Measurements from ENCODE around the gene OOEP. TPM values are rescaled to one million over a fixed set of nuclear protein-coding genes. Genes with fewer than 3 reads are reported as not detected.

The OOEP gene
- under 1 TPM in 1 of 2 donors, not detected in 1; 0.98 TPM for total RNA-seq
- under 1 TPM; 0.16 to 0.37 TPM for polyA plus RNA-seq
- long read RNA-seq, donor 1 = 0 reads
- long read RNA-seq, donor 2 = 0 reads
- long read RNA-seq, donor 3 = 0 reads
- long read RNA-seq, donor 4 = 0 reads
- long read RNA-seq, donor 5 = 0 reads

DNA sequence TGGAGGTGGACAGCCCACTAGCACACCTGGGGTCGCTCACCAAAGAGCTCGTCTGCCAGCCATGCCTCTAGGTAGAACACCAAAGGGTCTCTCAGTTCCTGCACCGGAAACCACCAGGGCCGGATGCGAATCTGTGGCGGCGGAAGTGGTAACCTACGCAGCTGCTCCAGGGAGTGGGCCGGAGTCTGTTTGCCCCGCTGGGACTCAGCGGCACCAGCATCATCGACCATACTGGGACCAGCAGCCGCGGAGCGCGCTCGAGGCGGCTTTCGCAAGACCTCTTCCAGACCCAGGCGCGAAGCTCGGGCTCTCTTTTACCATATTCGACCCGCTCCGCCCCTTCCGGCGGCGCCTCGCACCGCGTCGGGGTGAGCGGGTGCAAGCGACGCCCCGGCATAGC, at the start of gene OOEP:
OOEP (minus strand) TSS at position 335 of the 400 bp plus-strand sequence; CDS start at position 230, 105 bp downstream.
- DNase-seq (no peak), ATAC-seq (ENCODE audit: insufficient read depth, low FRiP score) (no peak)
- 97 to 99% methylated on average over 36 of the region's 36 CpGs for WGBS, 2 donors
- Histone ChIP-seq H3K27ac (ENCODE audit: low read depth in 1 of 2, low read length in 1 of 2) (no peak within 1 kb of the TSS), H3K4me3 (no peak within 1 kb of the TSS), H3K27me3 (ENCODE audit: control insufficient read depth in 3 of 3, insufficient read depth in 3 of 3, low read length in 2 of 3) (no peaks in the 10 kb centered on the region), H3K36me3 (ENCODE audit: control insufficient read depth in 4 of 4, insufficient read depth in 4 of 4, low read length in 4 of 4) (no peaks in the 10 kb centered on the region), H3K9me3 (ENCODE audit: control insufficient read depth in 4 of 4, insufficient read depth in 3 of 4, low read length in 3 of 4) (peaks cover 0 to 21% (median 5%) of the 10 kb centered on the region in 4 donors), H3K9ac (ENCODE audit: insufficient read depth in 1 of 2, low read length in 2 of 2) (no peak within 1 kb of the TSS), H3K4me1 (ENCODE audit: control insufficient read depth in 5 of 5, insufficient read depth in 5 of 5, low read length in 5 of 5) (no peaks in the 10 kb centered on the region)
- TF ChIP-seq, protein P1, sequence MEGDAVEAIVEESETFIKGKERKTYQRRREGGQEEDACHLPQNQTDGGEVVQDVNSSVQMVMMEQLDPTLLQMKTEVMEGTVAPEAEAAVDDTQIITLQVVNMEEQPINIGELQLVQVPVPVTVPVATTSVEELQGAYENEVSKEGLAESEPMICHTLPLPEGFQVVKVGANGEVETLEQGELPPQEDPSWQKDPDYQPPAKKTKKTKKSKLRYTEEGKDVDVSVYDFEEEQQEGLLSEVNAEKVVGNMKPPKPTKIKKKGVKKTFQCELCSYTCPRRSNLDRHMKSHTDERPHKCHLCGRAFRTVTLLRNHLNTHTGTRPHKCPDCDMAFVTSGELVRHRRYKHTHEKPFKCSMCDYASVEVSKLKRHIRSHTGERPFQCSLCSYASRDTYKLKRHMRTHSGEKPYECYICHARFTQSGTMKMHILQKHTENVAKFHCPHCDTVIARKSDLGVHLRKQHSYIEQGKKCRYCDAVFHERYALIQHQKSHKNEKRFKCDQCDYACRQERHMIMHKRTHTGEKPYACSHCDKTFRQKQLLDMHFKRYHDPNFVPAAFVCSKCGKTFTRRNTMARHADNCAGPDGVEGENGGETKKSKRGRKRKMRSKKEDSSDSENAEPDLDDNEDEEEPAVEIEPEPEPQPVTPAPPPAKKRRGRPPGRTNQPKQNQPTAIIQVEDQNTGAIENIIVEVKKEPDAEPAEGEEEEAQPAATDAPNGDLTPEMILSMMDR (IDR thresholded peaks at IDR 0.05; ENCODE audit: control extremely low read depth, extremely low read depth) = no peak

DNA sequence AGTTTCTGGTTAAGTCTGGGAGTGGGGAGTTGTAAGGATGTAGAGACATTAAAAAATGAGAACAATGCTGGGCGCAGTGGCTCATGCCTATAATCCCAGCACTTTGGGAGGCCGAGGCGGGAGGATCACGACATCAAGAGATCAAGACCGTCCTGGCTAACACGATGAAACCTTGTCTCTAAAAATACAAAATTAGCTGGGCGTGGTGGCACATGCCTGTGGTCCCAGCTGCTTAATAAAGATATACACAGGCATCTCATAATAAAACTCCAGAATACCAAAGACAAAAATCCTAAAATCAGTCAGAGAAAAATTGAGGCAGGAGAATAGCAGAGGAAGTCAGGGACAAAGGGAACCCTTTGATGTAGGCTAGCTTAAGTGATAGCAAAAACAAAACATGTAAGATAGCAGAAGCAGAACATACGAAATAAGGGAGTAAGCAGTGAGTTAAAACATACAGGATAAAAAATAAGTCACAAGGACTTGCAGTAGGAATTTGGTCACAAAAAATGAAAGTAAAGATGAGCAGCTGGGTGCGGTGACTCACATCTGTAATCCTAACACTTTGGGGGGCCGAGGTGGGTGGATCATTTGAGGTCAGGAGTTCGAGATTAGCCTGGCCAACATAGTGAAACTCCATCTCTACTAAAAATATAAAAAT, 48.5 kb upstream of the OOEP start:
- WGBS, 2 donors = 88 to 96% methylated on average over 11 of the region's 11 CpGs
- ATAC-seq (ENCODE audit: insufficient read depth, low FRiP score) (no peak), DNase-seq (no peak)
- Histone ChIP-seq H3K4me3 (no peak overlapping the region), H3K9ac (ENCODE audit: insufficient read depth in 1 of 2, low read length in 2 of 2) (no peak overlapping the region), H3K27ac (ENCODE audit: low read depth in 1 of 2, low read length in 1 of 2) (no peak overlapping the region), H3K4me1 (ENCODE audit: control insufficient read depth in 5 of 5, insufficient read depth in 5 of 5, low read length in 5 of 5) (no peaks in the 10 kb centered on the region), H3K27me3 (ENCODE audit: control insufficient read depth in 3 of 3, insufficient read depth in 3 of 3, low read length in 2 of 3) (no peaks in the 10 kb centered on the region), H3K36me3 (ENCODE audit: control insufficient read depth in 4 of 4, insufficient read depth in 4 of 4, low read length in 4 of 4) (peaks cover 0 to 9% (median 4%) of the 10 kb centered on the region in 4 donors), H3K9me3 (ENCODE audit: control insufficient read depth in 4 of 4, insufficient read depth in 3 of 4, low read length in 3 of 4) (no peaks in the 10 kb centered on the region)
- TF ChIP-seq, protein P1 (IDR thresholded peaks at IDR 0.05; ENCODE audit: control extremely low read depth, extremely low read depth) = no peak

DNA sequence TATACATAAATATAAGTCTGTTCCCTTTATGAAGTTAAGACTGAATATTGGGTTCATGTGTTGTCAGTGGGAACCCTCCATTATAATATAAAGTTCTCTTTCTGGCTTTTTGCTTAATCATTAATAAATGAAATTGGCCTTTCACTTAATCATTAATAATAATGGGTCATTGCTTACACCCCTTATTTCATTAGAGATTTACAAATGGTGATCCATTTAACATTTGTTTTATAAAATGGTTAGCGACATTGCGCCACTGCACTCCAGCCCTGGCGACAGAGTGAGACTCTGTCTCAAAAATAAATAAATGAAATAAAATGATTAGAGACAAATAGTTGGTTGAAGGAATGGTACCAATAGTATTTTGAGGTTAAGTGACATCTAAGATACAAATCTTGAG, 43.4 kb upstream of the OOEP start:
- Histone ChIP-seq H3K4me1 (ENCODE audit: control insufficient read depth in 5 of 5, insufficient read depth in 5 of 5, low read length in 5 of 5) (no peaks in the 10 kb centered on the region), H3K27ac (ENCODE audit: low read depth in 1 of 2, low read length in 1 of 2) (no peak overlapping the region), H3K9me3 (ENCODE audit: control insufficient read depth in 4 of 4, insufficient read depth in 3 of 4, low read length in 3 of 4) (no peaks in the 10 kb centered on the region), H3K27me3 (ENCODE audit: control insufficient read depth in 3 of 3, insufficient read depth in 3 of 3, low read length in 2 of 3) (no peaks in the 10 kb centered on the region), H3K9ac (ENCODE audit: insufficient read depth in 1 of 2, low read length in 2 of 2) (no peak overlapping the region), H3K36me3 (ENCODE audit: control insufficient read depth in 4 of 4, insufficient read depth in 4 of 4, low read length in 4 of 4) (peaks cover 0 to under 1% (median 0%) of the 10 kb centered on the region in 4 donors), H3K4me3 (no peak overlapping the region)
- ATAC-seq (ENCODE audit: insufficient read depth, low FRiP score) (no peak), DNase-seq (no peak)
- TF ChIP-seq, protein P1 (IDR thresholded peaks at IDR 0.05; ENCODE audit: control extremely low read depth, extremely low read depth) = no peak
- WGBS, 2 donors = 98% methylated on average over 3 of the region's 3 CpGs

Data from lung (tissue), 16 donors.